ENCODE data around the gene CACNA1D. TPM values are rescaled to one million over a fixed set of nuclear protein-coding genes. Genes with fewer than 3 reads are reported as not detected.

Gene CACNA1D
- total RNA-seq, 4 donors from 2014 or later, result 0.75 to 2.5 (median 1.2) TPM

GRCh38 chr3:53709860-53710674 lies 215.7 kb downstream of the CACNA1D start:
- no peak overlapping the region for H3K27ac ChIP-seq (replicated peaks in 1 of 4)
- H3K4me3 ChIP-seq, result no peak overlapping the region
- no peak for TF ChIP-seq POLR2AphosphoS5 (IDR thresholded peaks at IDR 0.05)
- TF ChIP-seq CTCF (IDR thresholded peaks at IDR 0.05), result peak; percentile 82 to 86 (median 82)
- no peak for TF ChIP-seq EP300 (IDR thresholded peaks at IDR 0.05)
- no peak for TF ChIP-seq POLR2A (IDR thresholded peaks at IDR 0.05; ENCODE audit: low read depth)
- intact Hi-C loops (cut with DNase I), result loop anchor here (2.0 to 5.0 kb wide), 3 partner anchors 335 to 488 kb away; no protein-coding TSS in a partner anchor
- DNase-seq (ENCODE audit: extremely low spot score), result peak; percentile 24
- no peaks in the 10 kb centered on the region for H3K36me3 ChIP-seq
- peaks cover 6 to 13% (median 9%) of the 10 kb centered on the region in 4 donors for H3K4me1 ChIP-seq
- H3K9me3 ChIP-seq, result no peaks in the 10 kb centered on the region
- no peaks in the 10 kb centered on the region for H3K27me3 ChIP-seq
- 13% methylated on average over 11 of the region's 11 CpGs for WGBS

GRCh38 chr3:53711387-53711786 lies 217.0 kb downstream of the CACNA1D start:
- intact Hi-C loops (cut with DNase I), result loop anchor here (2.0 to 5.0 kb wide), 3 partner anchors 337 to 489 kb away; no protein-coding TSS in a partner anchor
- H3K36me3 ChIP-seq, result no peaks in the 10 kb centered on the region
- TF ChIP-seq POLR2A (IDR thresholded peaks at IDR 0.05; ENCODE audit: low read depth), result no peak
- TF ChIP-seq POLR2AphosphoS5 (IDR thresholded peaks at IDR 0.05), result no peak
- TF ChIP-seq CTCF (IDR thresholded peaks at IDR 0.05), result no peak
- no peak for TF ChIP-seq EP300 (IDR thresholded peaks at IDR 0.05)
- H3K27ac ChIP-seq (replicated peaks in 1 of 4), result no peak overlapping the region
- no peak overlapping the region for H3K4me3 ChIP-seq
- H3K27me3 ChIP-seq, result no peaks in the 10 kb centered on the region
- DNase-seq (ENCODE audit: extremely low spot score), result no peak
- no peaks in the 10 kb centered on the region for H3K9me3 ChIP-seq
- peaks cover 6 to 13% (median 9%) of the 10 kb centered on the region in 4 donors for H3K4me1 ChIP-seq
- 77% methylated on average over 4 of the region's 6 CpGs for WGBS

GRCh38 chr3:53712817-53713388 lies 218.5 kb downstream of the CACNA1D start:
- Histone ChIP-seq H3K4me3 (no peak overlapping the region), H3K36me3 (no peaks in the 10 kb centered on the region), H3K4me1 (peaks cover 6 to 13% (median 9%) of the 10 kb centered on the region in 4 donors), H3K9me3 (no peaks in the 10 kb centered on the region), H3K27me3 (no peaks in the 10 kb centered on the region), H3K27ac (replicated peaks in 1 of 4) (no peak overlapping the region)
- 86% methylated on average over 3 of the region's 4 CpGs for WGBS
- intact Hi-C loops (cut with DNase I), result loop anchor here (5.0 kb wide), 1 partner anchor 491 kb away; no protein-coding TSS in a partner anchor
- no peak for DNase-seq (ENCODE audit: extremely low spot score)
- no peak for TF ChIP-seq CTCF (IDR thresholded peaks at IDR 0.05)
- TF ChIP-seq POLR2AphosphoS5 (IDR thresholded peaks at IDR 0.05), result no peak
- no peak for TF ChIP-seq POLR2A (IDR thresholded peaks at IDR 0.05; ENCODE audit: low read depth)
- no peak for TF ChIP-seq EP300 (IDR thresholded peaks at IDR 0.05)

- no peaks in the 10 kb centered on the region for H3K9me3 ChIP-seq
- no peak for DNase-seq (ENCODE audit: extremely low spot score)
- WGBS, result 100% methylated on average over 2 of the region's 2 CpGs
- no peaks in the 10 kb centered on the region for H3K27me3 ChIP-seq
- H3K4me3 ChIP-seq, result no peak overlapping the region
- no peaks in the 10 kb centered on the region for H3K36me3 ChIP-seq
- H3K27ac ChIP-seq (replicated peaks in 1 of 4), result no peak overlapping the region
- no peak for TF ChIP-seq EP300 (IDR thresholded peaks at IDR 0.05)
- TF ChIP-seq POLR2AphosphoS5 (IDR thresholded peaks at IDR 0.05), result no peak
- no peak for TF ChIP-seq POLR2A (IDR thresholded peaks at IDR 0.05; ENCODE audit: low read depth)
- no peak for TF ChIP-seq CTCF (IDR thresholded peaks at IDR 0.05)
- intact Hi-C loops (cut with DNase I), result loop anchor here (5.0 kb wide), 1 partner anchor 491 kb away; no protein-coding TSS in a partner anchor
- peaks cover 6 to 10% (median 9%) of the 10 kb centered on the region in 4 donors for H3K4me1 ChIP-seq
Observed at GRCh38 chr3:53713626-53714025, 219.2 kb downstream of the CACNA1D start.

All from esophagus muscularis mucosa (tissue), 4 donors.